ENCODE data around the gene TTC21A.

The TTC21A gene

DNA sequence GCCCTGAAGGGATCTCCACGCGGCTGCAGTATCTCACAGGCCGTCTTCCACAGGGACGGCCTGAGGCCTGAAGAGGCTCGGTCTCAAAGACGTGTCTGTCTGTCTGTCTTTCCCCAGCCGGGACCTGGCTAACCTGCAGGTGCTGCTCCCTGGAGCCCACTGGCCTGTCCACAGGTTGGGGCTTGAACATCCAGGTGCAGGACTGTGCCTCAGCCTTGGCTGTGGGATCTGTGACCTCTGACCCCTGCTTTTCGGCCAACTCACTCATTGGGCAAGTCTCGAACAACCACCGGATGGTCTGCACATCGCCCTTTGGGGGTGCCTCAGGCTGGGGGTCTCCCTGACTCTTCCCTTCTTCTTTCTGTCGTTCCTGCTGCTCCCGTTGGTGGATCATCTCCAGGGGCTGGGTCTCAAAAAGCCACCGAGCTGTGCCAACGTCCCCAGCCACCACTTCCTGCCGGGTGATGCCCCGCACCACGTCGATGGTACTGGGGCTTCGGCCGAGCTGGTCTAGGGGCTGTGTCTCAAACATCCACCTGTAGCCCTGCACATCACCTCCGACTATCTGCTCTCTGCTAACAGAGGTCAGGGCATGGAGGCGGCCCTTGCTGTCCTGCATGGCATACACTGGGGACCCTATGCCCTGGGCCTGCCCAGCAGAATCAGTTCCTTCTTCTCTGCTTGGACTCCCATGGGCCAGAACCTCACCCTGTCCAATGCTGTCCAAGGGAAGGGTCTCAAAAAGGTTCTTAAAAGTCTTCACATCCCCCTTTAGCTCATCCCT is 80.1 kb downstream of the TTC21A start:
- Histone ChIP-seq H3K4me1 (ENCODE audit: control insufficient read depth, insufficient read depth, low read length, unreplicated experiment) (no peaks in the 10 kb centered on the region), H3K36me3 (ENCODE audit: insufficient read depth, low read length) (no peaks in the 10 kb centered on the region), H3K4me3 (ENCODE audit: low read depth, low read length) (no peak overlapping the region), H3K79me2 (ENCODE audit: control insufficient read depth, insufficient read depth, low read length, unreplicated experiment) (no peaks in the 10 kb centered on the region), H3K27me3 (ENCODE audit: insufficient read depth, low read length) (no peaks in the 10 kb centered on the region), H3K27ac (ENCODE audit: low read depth, low read length) (no peak overlapping the region), H2AFZ (ENCODE audit: low read length, unreplicated experiment) (no peak overlapping the region)
